ENCODE measurements around the gene NRXN3. TPM values are rescaled to one million over a fixed set of nuclear protein-coding genes. Genes with fewer than 3 reads are reported as not detected.
"Not testable (repeated sequence)": the region's sequence is repeated elsewhere in the genome, so short reads cannot be mapped to it uniquely, and the experiment has no call there.

NRXN3 gene
- total RNA-seq, 1 donor from 2014 or later = 19.8 TPM

DNA sequence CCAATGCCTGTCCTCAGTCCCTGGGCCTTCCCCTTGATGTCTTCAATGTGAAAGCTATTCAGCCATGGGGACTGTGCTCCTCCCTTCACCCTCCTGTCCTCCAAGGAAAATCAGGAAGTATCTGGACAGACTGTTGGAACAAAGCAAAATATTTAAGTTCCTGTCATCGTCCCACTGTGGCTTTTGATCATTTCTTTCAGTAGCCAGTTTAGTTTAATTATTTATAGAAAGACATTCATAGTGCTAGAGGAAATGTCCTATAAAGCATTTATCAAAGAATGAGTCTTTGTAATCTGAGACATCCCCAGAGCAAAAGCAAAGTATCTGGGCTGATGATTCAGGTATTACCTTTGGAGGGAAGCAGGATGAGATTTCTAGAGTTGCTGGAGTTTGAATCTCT lies 254.1 kb downstream of the NRXN3 start:
- no peaks in the 10 kb centered on the region for H3K27me3 Mint-ChIP-seq
- no peaks in the 10 kb centered on the region for H3K9me3 Mint-ChIP-seq
- TF ChIP-seq CTCF (conservative IDR thresholded peaks at IDR 0.05) = no peak
- no peak overlapping the region for H3K27ac Mint-ChIP-seq
- no peaks in the 10 kb centered on the region for H3K36me3 Mint-ChIP-seq
- no peaks in the 10 kb centered on the region for H3K4me1 Mint-ChIP-seq (ENCODE audit: unreplicated experiment)
- H3K4me3 Mint-ChIP-seq = no peak overlapping the region
- DNase-seq (ENCODE audit: extremely low spot score, unreplicated experiment) = no peak

GRCh38 chr14:78425330-78425729 lies 255.2 kb downstream of the NRXN3 start:
- Mint-ChIP-seq H3K4me3 (no peak overlapping the region), H3K27me3 (no peaks in the 10 kb centered on the region), H3K4me1 (ENCODE audit: unreplicated experiment) (no peaks in the 10 kb centered on the region), H3K9me3 (no peaks in the 10 kb centered on the region), H3K27ac (no peak overlapping the region), H3K36me3 (no peaks in the 10 kb centered on the region)
- no peak for DNase-seq (ENCODE audit: extremely low spot score, unreplicated experiment)
- no peak for TF ChIP-seq CTCF (conservative IDR thresholded peaks at IDR 0.05)

GRCh38 chr14:78425782-78426181 lies 255.6 kb downstream of the NRXN3 start:
- H3K36me3 Mint-ChIP-seq = no peaks in the 10 kb centered on the region
- H3K27ac Mint-ChIP-seq = no peak overlapping the region
- no peak overlapping the region for H3K4me3 Mint-ChIP-seq

GRCh38 chr14:78432046-78432445 lies 261.9 kb downstream of the NRXN3 start:
- no peaks in the 10 kb centered on the region for H3K27me3 Mint-ChIP-seq
- DNase-seq (ENCODE audit: extremely low spot score, unreplicated experiment) = no peak
- H3K4me1 Mint-ChIP-seq (ENCODE audit: unreplicated experiment) = no peaks in the 10 kb centered on the region
- H3K36me3 Mint-ChIP-seq = no peaks in the 10 kb centered on the region
- no peak overlapping the region for H3K4me3 Mint-ChIP-seq
- no peak overlapping the region for H3K27ac Mint-ChIP-seq
- TF ChIP-seq CTCF (conservative IDR thresholded peaks at IDR 0.05) = no peak
- no peaks in the 10 kb centered on the region for H3K9me3 Mint-ChIP-seq

More at GRCh38 chr14:78425782-78426181, 255.6 kb downstream of the NRXN3 start:
- H3K27me3 Mint-ChIP-seq = no peaks in the 10 kb centered on the region
- DNase-seq (ENCODE audit: extremely low spot score, unreplicated experiment) = no peak
- no peaks in the 10 kb centered on the region for H3K4me1 Mint-ChIP-seq (ENCODE audit: unreplicated experiment)
- no peak for TF ChIP-seq CTCF (conservative IDR thresholded peaks at IDR 0.05)
- H3K9me3 Mint-ChIP-seq = no peaks in the 10 kb centered on the region

DNA sequence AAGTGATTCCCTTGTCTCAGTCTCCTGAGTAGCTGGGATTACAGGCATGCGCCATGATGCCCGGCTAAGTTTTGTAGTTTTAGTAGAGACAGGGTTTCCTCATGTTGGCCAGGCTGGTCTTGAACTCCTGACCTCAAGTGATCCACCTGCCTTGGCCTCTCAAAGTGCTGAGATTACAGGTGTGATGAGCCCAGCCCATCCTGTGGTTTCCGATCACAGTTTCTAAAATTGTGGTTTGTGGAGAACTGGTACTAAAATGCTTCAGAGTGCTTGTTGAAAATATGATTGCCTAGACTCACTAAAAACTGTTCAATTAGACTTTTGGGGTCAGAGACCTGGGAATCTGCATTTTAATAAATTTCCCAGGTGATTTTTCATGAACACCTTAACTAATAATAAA lies 267.3 kb downstream of the NRXN3 start:
- H3K4me1 Mint-ChIP-seq (ENCODE audit: unreplicated experiment); H3K4me3 Mint-ChIP-seq; DNase-seq (ENCODE audit: extremely low spot score, unreplicated experiment); H3K36me3 Mint-ChIP-seq; H3K27ac Mint-ChIP-seq; H3K9me3 Mint-ChIP-seq: not testable (repeated sequence)
- peaks cover 19% of the 10 kb centered on the region for H3K27me3 Mint-ChIP-seq

- H3K27ac Mint-ChIP-seq = no peak overlapping the region
- H3K27me3 Mint-ChIP-seq = peaks cover 19% of the 10 kb centered on the region
- H3K4me1 Mint-ChIP-seq (ENCODE audit: unreplicated experiment) = no peaks in the 10 kb centered on the region
- no peak overlapping the region for H3K4me3 Mint-ChIP-seq
- TF ChIP-seq CTCF (conservative IDR thresholded peaks at IDR 0.05) = no peak
- no peaks in the 10 kb centered on the region for H3K36me3 Mint-ChIP-seq
- no peaks in the 10 kb centered on the region for H3K9me3 Mint-ChIP-seq
- DNase-seq (ENCODE audit: extremely low spot score, unreplicated experiment) = no peak
Measured at GRCh38 chr14:78440356-78440894, 270.3 kb downstream of the NRXN3 start.
